ENCODE measurements around the gene MXD3.
"Not testable (repeated sequence)": the region's sequence is repeated elsewhere in the genome, so short reads cannot be mapped to it uniquely, and the experiment has no call there.

GRCh38 chr5:177360740-177361139, 49.0 kb upstream of the MXD3 start:
- TF ChIP-seq, protein P1, sequence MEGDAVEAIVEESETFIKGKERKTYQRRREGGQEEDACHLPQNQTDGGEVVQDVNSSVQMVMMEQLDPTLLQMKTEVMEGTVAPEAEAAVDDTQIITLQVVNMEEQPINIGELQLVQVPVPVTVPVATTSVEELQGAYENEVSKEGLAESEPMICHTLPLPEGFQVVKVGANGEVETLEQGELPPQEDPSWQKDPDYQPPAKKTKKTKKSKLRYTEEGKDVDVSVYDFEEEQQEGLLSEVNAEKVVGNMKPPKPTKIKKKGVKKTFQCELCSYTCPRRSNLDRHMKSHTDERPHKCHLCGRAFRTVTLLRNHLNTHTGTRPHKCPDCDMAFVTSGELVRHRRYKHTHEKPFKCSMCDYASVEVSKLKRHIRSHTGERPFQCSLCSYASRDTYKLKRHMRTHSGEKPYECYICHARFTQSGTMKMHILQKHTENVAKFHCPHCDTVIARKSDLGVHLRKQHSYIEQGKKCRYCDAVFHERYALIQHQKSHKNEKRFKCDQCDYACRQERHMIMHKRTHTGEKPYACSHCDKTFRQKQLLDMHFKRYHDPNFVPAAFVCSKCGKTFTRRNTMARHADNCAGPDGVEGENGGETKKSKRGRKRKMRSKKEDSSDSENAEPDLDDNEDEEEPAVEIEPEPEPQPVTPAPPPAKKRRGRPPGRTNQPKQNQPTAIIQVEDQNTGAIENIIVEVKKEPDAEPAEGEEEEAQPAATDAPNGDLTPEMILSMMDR (IDR thresholded peaks at IDR 0.05; ENCODE audit: extremely low read depth in 1 of 2, insufficient read depth in 1 of 2, low read depth in 1 of 2, low read length in 2 of 2), result not testable (repeated sequence)
- not testable (repeated sequence) for TF ChIP-seq MYC (IDR thresholded peaks at IDR 0.05; ENCODE audit: low read depth, low read length); EZH2 (IDR thresholded peaks at IDR 0.05; ENCODE audit: borderline replicate concordance, low read depth, low read length, severe bottlenecking); POLR2AphosphoS5 (IDR thresholded peaks at IDR 0.05; ENCODE audit: insufficient read depth, low read depth, low read length); MAX (IDR thresholded peaks at IDR 0.05; ENCODE audit: insufficient read depth, insufficient read length); POLR2A (IDR thresholded peaks at IDR 0.05; ENCODE audit: low read depth, low read length); JUN (IDR thresholded peaks at IDR 0.05; ENCODE audit: borderline replicate concordance, insufficient read depth, insufficient read length, low read depth)

Data from endothelial cell of umbilical vein (primary cell).